SH-SY5Y (cell line): ENCODE data around the gene COL27A1.

Experiments used
- GATA2 ChIP-seq: IDR thresholded peaks from 2 replicates; pipeline ENCODE4 v1.6.1; 2011; ENCODE audit warnings: mild to moderate bottlenecking, low read depth, low read length
- GATA3 ChIP-seq: IDR thresholded peaks from 2 replicates; pipeline ENCODE4 v1.6.1; 2011; ENCODE audit warnings: low read depth, mild to moderate bottlenecking, low read length, moderate library complexity

- TF ChIP-seq GATA2 (no peak), GATA3 (no peak)
These were observed 82.4 kb downstream of the COL27A1 start for GRCh38 chr9:114237781-114238180.
